GM12892 (cell line): ENCODE results near the gene PAK3.

Experiments
- DNase-seq: peaks from one replicate; pipeline ENCODE4 v3.0.0; 2011; ENCODE audit not compliant: insufficient read length
- FAIRE-seq: peaks from 2 replicates; lab custom pipeline; 2011; peaks lifted over from hg19 to GRCh38; lab: Jason Lieb, UNC
- POLR2A ChIP-seq: IDR thresholded peaks from 2 replicates; pipeline ENCODE4 v1.6.1; 2011; ENCODE audit warnings: low read depth, low read length, control low read depth
- POLR2AphosphoS5 ChIP-seq: IDR thresholded peaks from 2 replicates; pipeline ENCODE4 v1.6.1; 2011; ENCODE audit warnings: low read depth, low read length, control low read depth
- TAF1 ChIP-seq: IDR thresholded peaks from 2 replicates; pipeline ENCODE4 v1.6.1; 2011; ENCODE audit warnings: low read depth, mild to moderate bottlenecking, control low read depth, low read length, borderline replicate concordance

Gene PAK3

DNA sequence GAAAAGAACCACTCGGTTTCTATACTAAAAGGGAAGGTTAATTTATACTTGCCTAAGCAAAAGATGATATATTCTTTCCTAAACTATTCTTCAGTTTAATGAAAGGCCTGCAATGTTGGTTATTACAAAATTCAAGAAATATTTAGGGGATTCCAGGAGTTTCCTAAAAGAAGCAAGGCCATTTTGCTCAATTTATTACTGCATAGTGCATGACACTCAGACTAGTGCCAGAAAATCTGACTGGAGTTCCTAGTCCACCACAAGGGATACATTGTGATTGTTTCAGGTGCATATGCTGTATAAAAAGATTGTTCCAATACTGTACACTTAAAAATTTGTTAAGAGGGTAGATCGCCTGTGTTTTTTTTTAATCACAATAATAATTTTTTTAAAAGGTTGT is 95.6 kb downstream of the PAK3 start:
- TF ChIP-seq POLR2AphosphoS5 (no peak), POLR2A (no peak), TAF1 (no peak)
- FAIRE-seq (no peak), DNase-seq (no peak)

DNA sequence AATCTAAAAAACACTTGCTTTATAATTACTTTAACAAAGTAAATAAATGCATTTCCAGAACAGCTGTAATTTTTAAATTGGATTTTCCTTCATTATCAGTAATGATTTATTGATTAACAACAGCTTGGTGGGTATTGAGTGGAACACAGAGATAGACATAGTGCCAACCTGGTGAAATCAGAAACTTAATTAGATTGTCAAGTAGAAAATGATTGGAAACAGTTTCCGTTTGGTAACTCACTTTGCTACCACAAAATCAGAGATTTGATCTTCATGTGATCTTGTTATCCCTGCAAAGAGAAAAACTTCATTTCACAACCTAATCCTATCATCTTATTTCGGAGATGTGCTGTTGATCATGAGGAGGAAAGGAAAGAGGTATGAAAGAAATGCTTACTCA is 103.5 kb downstream of the PAK3 start:
- no peak for FAIRE-seq

DNA sequence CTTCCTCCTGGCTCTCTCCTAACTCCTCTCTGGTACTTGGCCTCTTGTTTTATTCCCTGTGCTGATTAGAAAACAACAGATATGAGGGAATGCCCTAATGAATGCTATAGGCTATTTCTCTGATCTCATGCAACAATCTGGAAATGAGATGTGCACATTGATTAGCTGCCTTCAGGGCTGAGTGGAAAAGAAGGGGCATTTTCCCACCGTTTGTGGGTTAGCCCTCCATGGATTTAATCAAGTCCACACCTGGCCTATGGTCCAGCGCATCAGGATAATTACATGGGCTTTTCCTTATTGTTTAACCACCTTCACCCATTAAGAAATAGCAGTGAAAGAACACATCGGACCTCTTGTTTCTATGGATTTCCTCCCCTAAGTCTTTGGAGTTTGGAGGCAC is 104.3 kb downstream of the PAK3 start:
- FAIRE-seq = no peak

More for the DNA sequence above, 103.5 kb downstream of the PAK3 start:
- DNase-seq = no peak
- TF ChIP-seq POLR2AphosphoS5 = no peak
- no peak for TF ChIP-seq POLR2A
- TF ChIP-seq TAF1 = no peak

DNA sequence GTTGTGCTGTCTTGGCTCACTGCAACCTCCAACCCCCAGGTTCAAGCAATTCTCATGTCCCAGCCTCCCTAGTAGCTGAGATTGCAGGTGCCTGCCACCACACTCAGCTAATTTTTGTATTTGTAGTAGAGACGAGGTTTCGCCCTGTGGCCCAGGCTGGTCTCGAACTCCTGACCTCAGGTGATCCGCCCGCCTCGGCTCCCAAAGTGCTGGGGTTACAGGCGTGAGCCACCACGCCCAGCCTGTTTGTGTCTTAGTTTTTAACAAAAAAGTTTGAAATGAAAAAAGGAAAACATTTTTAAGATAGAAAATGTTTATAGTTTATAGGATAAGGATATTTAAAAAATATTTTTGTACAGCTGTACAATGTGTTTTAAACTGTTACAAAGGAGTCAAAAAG is 111.9 kb downstream of the PAK3 start:
- TF ChIP-seq POLR2AphosphoS5 = no peak
- TF ChIP-seq TAF1 = no peak
- no peak for TF ChIP-seq POLR2A
- no peak for FAIRE-seq
- no peak for DNase-seq

More for the DNA sequence above, 104.3 kb downstream of the PAK3 start:
- DNase-seq = no peak
- TF ChIP-seq POLR2A = no peak
- no peak for TF ChIP-seq TAF1
- TF ChIP-seq POLR2AphosphoS5 = no peak

DNA sequence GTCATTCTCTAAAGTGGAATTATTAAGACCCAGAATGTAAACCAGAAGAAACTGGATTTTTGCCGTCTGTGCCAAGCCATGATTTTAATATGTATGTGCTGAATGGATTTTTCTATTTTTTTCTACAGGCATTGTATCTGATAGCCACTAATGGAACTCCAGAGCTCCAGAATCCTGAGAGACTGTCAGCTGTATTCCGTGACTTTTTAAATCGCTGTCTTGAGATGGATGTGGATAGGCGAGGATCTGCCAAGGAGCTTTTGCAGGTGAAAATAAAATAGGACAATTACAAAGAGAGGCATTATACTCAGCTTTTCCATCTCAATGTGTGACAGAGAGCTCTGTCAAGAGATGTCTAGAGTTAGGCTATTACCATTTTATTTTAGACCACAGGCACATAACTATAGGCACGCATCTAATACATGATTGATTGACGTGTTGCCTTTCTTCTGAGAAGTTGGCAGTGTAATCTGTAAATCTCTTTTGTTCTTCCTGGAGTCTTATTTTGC is 120.4 kb downstream of the PAK3 start:
- DNase-seq (no peak), FAIRE-seq (no peak)
- TF ChIP-seq TAF1 (no peak), POLR2A (no peak), POLR2AphosphoS5 (no peak)

DNA sequence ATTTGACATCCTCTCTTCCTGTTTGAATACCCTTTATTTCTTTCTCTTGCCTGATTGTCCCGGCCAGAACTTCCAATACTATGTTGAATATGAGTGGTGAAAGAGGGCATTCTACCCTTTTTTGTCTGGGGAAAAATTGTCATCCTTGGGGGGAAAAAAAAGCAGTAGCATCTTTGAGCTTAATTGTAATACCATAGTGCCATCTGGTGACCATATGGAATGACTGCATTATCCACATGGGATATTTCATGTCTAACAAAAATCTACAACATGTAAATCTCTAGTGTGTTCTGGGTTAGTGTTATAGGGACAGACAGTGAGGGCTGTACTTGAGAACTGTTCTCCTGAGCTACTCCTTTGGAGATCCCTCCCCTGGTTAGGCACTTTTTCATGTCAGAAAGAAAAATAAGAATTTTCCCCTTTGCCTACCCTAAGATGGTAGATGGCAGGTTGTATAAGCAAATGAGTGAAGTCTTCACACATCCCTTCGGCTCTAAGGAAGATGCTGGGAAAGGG is 148.3 kb downstream of the PAK3 start:
- TF ChIP-seq POLR2A = no peak
- FAIRE-seq = peak; percentile 14
- no peak for DNase-seq

DNA sequence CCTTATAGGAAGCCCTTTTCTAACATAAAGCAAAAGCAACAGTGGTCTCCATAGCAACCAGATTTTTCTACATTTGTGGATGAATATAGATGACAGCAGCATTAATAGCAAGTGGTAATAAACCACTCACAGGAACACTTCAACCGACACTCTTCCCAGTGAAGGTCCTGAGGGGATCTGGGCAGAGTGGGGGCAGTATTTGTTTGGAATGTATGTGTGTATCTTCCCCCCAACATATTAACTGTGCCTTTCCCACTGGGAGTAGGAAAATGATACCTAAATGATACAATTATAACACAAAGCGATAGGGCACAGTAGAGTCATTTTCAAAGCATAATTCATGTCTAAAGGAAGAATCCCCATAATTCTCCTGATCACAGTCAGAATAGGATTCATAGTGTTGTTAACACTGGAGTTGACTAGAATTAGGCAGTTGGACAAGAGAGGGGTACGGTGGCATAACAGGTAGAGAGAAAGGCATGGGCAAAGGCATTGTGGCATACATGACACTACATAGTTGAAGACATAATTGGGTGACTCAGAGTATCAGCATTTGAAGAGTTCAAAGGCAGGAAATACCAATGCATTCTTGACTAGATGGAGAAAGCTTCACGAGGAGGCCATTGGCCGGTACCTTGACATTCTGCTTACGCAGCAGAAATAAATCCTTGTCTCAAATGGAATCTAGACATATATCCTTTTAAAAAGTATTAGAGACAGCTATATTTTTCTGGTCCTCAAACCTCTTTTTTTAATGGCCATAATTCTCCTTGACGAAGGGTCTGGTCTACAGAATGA is 159.1 kb downstream of the PAK3 start:
- FAIRE-seq (no peak), DNase-seq (no peak)
- TF ChIP-seq POLR2A = no peak

DNA sequence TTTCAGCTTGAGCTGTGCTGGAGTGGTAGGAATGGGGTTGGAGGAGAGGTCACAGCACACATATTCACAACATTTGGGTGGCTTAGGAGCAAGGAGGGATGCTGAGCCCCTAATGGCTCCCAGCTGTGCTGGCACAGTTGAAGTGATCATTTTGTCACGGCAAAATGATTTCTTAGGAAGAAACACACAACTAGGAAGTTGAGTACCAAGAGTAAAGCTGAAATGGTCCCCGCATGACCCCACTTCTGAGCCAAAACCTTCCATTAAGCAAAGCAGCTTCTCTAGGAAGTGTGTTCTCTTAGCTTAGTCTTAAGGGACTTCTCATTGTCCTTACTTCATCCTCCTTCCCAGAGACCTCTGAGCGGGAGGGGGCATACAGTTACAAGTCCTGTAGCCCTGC is 161.7 kb downstream of the PAK3 start:
- TF ChIP-seq TAF1 (no peak), POLR2AphosphoS5 (no peak), POLR2A (no peak)
- DNase-seq (no peak), FAIRE-seq (no peak)

DNA sequence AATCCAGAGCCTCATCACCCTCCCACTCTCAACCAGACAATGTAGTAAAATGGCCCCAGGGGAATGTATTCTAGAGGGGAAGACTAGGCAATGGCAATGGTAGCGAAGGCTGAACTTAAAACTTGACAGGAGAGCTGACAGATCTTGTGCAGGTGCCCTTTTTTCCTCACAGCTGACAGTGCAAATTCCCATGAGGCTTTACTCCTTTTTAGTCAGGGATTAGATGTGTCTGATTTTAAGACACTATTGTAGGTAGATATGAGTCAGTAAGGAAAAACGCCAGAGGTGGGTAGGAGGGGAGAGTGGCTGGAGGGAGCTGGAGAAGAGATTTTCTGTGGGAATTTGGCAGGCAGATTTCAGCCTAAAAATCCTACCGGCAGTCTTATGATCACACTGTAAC is 163.6 kb downstream of the PAK3 start:
- DNase-seq (no peak), FAIRE-seq (no peak)
- no peak for TF ChIP-seq POLR2A
- no peak for TF ChIP-seq TAF1
- no peak for TF ChIP-seq POLR2AphosphoS5

DNA sequence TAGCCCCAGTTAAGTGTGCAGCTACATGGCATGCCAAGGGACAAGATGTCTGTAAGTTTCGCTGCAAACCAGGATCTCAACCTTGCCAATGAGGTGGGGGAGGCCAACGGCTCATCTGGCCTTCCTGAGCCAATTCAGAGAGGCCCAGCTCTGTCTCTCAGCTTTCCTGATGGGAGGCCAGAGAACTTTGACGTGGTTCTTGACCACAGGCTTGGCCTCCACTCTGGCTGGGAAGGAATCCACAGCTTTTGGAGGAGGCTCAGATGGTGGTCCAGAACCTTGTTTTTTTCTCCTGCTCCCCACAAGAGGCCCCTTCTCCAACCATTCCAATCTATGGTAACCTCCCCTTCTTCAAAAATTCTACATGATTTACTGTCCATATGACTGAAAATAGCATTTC is 164.5 kb downstream of the PAK3 start:
- TF ChIP-seq POLR2A (no peak), POLR2AphosphoS5 (no peak), TAF1 (no peak)
- DNase-seq = no peak
- FAIRE-seq = no peak

DNA sequence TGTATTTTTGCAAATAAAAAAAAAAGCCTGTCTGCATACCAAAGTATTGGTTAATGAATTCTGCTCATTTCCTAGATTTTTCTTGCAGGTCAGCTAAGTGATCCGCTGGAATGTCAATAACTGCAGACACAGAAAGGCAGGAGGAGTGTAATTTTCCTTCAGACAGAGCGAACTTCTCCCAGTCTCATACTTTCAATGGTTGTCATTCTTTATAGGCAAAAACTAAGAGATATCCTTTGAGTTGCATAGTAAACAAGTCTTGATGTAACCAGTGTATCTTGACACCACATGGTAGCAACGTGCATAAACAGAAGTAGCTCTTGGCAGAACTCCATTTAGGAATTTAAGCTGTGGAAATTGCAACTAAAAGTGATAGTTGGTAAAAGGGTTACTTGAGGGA is 166.1 kb downstream of the PAK3 start:
- TF ChIP-seq POLR2A (no peak), POLR2AphosphoS5 (no peak), TAF1 (no peak)
- FAIRE-seq (no peak), DNase-seq (no peak)

DNA sequence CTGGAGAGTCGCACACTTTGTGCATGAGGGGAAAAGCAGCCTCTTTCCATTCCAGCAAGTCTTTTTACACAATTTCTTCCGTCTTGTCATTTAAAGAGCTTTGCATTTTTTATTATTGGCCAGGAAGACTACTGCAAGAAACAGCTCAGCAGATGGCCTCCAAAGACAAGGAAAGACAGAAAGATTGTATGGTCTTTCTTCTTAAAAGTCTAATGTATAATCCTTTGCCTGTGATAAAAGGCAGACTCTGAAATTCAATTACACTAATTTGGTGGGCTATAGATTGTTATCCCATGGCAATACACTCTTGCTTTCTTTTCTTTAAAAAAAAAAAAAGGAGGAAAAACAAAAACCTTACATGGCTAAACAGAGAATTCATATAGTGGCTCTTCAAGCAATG is 168.4 kb downstream of the PAK3 start:
- FAIRE-seq = no peak
- TF ChIP-seq POLR2AphosphoS5 (no peak), POLR2A (no peak), TAF1 (no peak)

DNA sequence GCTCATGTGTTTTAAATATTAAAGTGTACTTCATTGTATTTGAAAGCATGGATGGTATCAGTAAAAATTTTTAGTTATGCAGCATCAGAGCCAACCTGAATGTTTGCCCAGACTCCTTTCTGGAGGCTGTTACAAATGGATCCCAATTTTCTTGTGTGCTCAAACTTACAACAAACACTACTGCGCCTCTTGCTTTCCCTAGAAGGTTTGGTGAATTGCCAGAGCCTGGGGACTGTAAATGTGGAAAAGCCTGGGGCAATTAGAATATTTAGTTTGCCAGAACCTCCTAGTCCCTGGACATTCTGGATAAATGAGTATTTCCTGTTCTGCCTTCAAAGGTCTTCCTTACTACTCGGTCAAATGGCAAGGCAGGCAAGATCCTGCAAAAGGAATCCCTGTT is 169.5 kb downstream of the PAK3 start:
- TF ChIP-seq POLR2AphosphoS5 (no peak), TAF1 (no peak), POLR2A (no peak)
- DNase-seq = no peak
- FAIRE-seq = no peak

More for the DNA sequence above, 168.4 kb downstream of the PAK3 start:
- DNase-seq = no peak
